Panc1 (cell line): ENCODE results near the gene FCHSD1. TPM values are rescaled to one million over a fixed set of nuclear protein-coding genes. Genes with fewer than 3 reads are reported as not detected.

Experiments used
- ATAC-seq: fragments of 200-7000 bp; cut with Tn5 transposase; 2 replicates; pipeline ENCODE4 v1.9.1; 2020; ENCODE audit warnings: mild to moderate bottlenecking, moderate library complexity
- Bru-seq: library from RNA; stranded (reverse); fragments of 400-500 nt; gene quantifications from one replicate; lab custom pipeline; 2021; lab: Mats Ljungman, UMichigan
- BruChase-seq, 2 experiments: library from RNA; stranded (reverse); fragments of 400-500 nt; gene quantifications; one replicate each; lab custom pipeline; 2021; lab: Mats Ljungman, UMichigan
- BruUV-seq: library from RNA; stranded (reverse); fragments of 400-500 nt; replicated peaks from 2 replicates; lab custom pipeline; 2021; lab: Mats Ljungman, UMichigan
- CTCF ChIA-PET: fragments of 300-600 bp; sonication (Branson Sonifier 250); formaldehyde crosslinking; loops from one replicate; lab custom pipeline; 2022; ENCODE audit warnings: antibody characterized with exemption; lab: Charles Lee
- POLR2A ChIA-PET: fragments of 300-600 bp; sonication (Branson Sonifier 250); formaldehyde crosslinking; loops from one replicate; lab custom pipeline; 2022; ENCODE audit warnings: antibody characterized with exemption; lab: Charles Lee
- DNase-seq: peaks from one replicate; pipeline ENCODE4 v3.0.0-alpha.2; 2010; ENCODE audit warnings: low read depth, low spot score
- H3K27ac ChIP-seq: 2 replicates; pipeline ENCODE4 v1.5.1; 2011; ENCODE audit warnings: mild to moderate bottlenecking, low read length, inconsistent platforms
- H3K27me3 ChIP-seq: fragments of 200-500 bp; sonication (Bioruptor generic); 2 replicates; pipeline ENCODE4 v1.6.0; 2014; ENCODE audit warnings: low read length, inconsistent platforms; ENCODE audit not compliant: control insufficient read depth, insufficient read depth
- H3K36me3 ChIP-seq: fragments of 200-500 bp; sonication (Bioruptor generic); 2 replicates; pipeline ENCODE4 v1.5.1; 2014; ENCODE audit warnings: inconsistent platforms, mild to moderate bottlenecking, low read length, moderate library complexity; ENCODE audit not compliant: control insufficient read depth, insufficient read depth
- H3K4me1 ChIP-seq: 2 replicates; pipeline ENCODE4 v1.5.1; 2011; ENCODE audit warnings: inconsistent platforms, mild to moderate bottlenecking, low read length, moderate library complexity; ENCODE audit not compliant: control insufficient read depth, insufficient read depth
- H3K4me3 ChIP-seq, 2 experiments: 2 replicates each; pipeline ENCODE4 v1.5.1; 2011 to 2012; ENCODE audit warnings: low read depth in 2 of 2, low read length in 2 of 2, mild to moderate bottlenecking in 2 of 2, inconsistent platforms in 1 of 2, moderate library complexity in 1 of 2
- H3K9me3 ChIP-seq: fragments of 200-500 bp; sonication (Bioruptor generic); 2 replicates; pipeline ENCODE4 v1.5.1; 2014; ENCODE audit warnings: low read depth, mild to moderate bottlenecking, inconsistent platforms, low read length, moderate library complexity; ENCODE audit not compliant: control insufficient read depth, insufficient read depth
- CTCF ChIP-seq: fragments of 450-650 bp; IDR thresholded peaks from 2 replicates; pipeline ENCODE4 v1.5.1; 2017; ENCODE audit warnings: mild to moderate bottlenecking
- POLR2AphosphoS5 ChIP-seq: IDR thresholded peaks from 2 replicates; pipeline ENCODE4 v1.6.1; 2012; ENCODE audit warnings: mild to moderate bottlenecking, low read depth, low read length, moderate library complexity
- REST ChIP-seq, 2 experiments: IDR thresholded peaks; 2 replicates each; pipeline ENCODE4 v1.6.1; 2011 to 2012; ENCODE audit warnings: low read depth in 2 of 2, control low read depth in 1 of 2, low read length in 1 of 2, mild to moderate bottlenecking in 1 of 2, moderate library complexity in 1 of 2; ENCODE audit not compliant: insufficient read depth in 1 of 2
- SIN3A ChIP-seq: IDR thresholded peaks from 2 replicates; pipeline ENCODE4 v1.6.1; 2012; ENCODE audit warnings: low read depth, mild to moderate bottlenecking, low read length, moderate library complexity, borderline replicate concordance; ENCODE audit not compliant: insufficient read depth
- TCF7L2 ChIP-seq: IDR thresholded peaks from 2 replicates; pipeline ENCODE4 v1.6.1; 2011; ENCODE audit warnings: mild to moderate bottlenecking, low read depth, low read length, inconsistent platforms
- in situ Hi-C: cut with HindIII; loops from 2 replicates; pipeline ENCODE4 v1.10.0; 2016; ENCODE audit warnings: low sequenced_read_pairs, low pct_unique_long_range_greater_than_20kb
- intact Hi-C: fragments of 100-400 bp; cut with micrococcal nuclease; formaldehyde crosslinking; loops from one replicate; pipeline ENCODE4 v1.10.0; 2022; ENCODE audit not compliant: unreplicated experiment
- long read RNA-seq: library from polyadenylated mRNA; unstranded; transcript quantifications from one replicate; pipeline ENCODE4 v2.0.0, GENCODE V29; 2021; ENCODE audit not compliant: unreplicated experiment
- polyA plus RNA-seq: library from polyadenylated mRNA; unstranded; fragments of >200 nt; gene quantifications from one replicate; pipeline ENCODE4 v1.2.1, GENCODE V29; 2012; ENCODE audit warnings: missing spikeins; ENCODE audit not compliant: insufficient read length
- total RNA-seq: library from RNA; stranded (reverse); gene quantifications from one replicate; pipeline ENCODE4 v1.2.1, GENCODE V29; 2021; ENCODE audit not compliant: unreplicated experiment

FCHSD1 gene
- total RNA-seq (32.8 TPM), Bru-seq, nascent RNA (percentile 64 among the genes with signal in this experiment), BruChase-seq, experiment 1, labeled RNA remaining after a 2-hour chase (percentile 78 among the genes with signal in this experiment), BruChase-seq, experiment 2, labeled RNA remaining after a 6-hour chase (percentile 72 among the genes with signal in this experiment)
- 30.6 TPM for polyA plus RNA-seq
- long read RNA-seq, partial matches to known transcripts: 15 of 50 reads
- long read RNA-seq, other reads (novel, unspliced or antisense): 35 of 50 reads

- TF ChIP-seq CTCF (no peak), POLR2AphosphoS5 (peak; percentile 39; the same call in 1 of the 2 replicates)
- peak within 1 kb of the TSS; percentile 65 to 75 for H3K4me3 ChIP-seq
- no peaks in the 10 kb centered on the region for H3K4me1 ChIP-seq
- H3K27ac ChIP-seq: peak within 1 kb of the TSS; percentile 68
- H3K9me3 ChIP-seq: no peaks in the 10 kb centered on the region
- no peaks in the 10 kb centered on the region for H3K27me3 ChIP-seq
- CTCF ChIA-PET: interaction anchor here (1.1 kb wide), 1 partner anchor 364 kb away, joined by 3 read pairs; no protein-coding TSS in a partner anchor
- intact Hi-C loops: no loop called here
- POLR2A ChIA-PET: interaction anchor here (0.5 kb wide), 1 partner anchor 219 kb away, joined by 3 read pairs; no protein-coding TSS in a partner anchor
- DNase-seq (peak; percentile 46), ATAC-seq (peak; percentile 97)
- in situ Hi-C loops: no loop called here
- BruUV-seq: no TSS peak
- H3K36me3 ChIP-seq: no peaks in the 10 kb centered on the region
Measured at GRCh38 chr5:141650851-141651727, at the start of gene FCHSD1. FCHSD1 (minus strand) TSS chr5:141651418; CDS start chr5:141651368, 50 bp downstream.

GRCh38 chr5:141697586-141697985 lies 46.4 kb upstream of the FCHSD1 start:
- ChIA-PET POLR2A (no interaction called here), CTCF (interaction anchor here (1.4 kb wide), 1 partner anchor 263 kb away, joined by 4 read pairs; no protein-coding TSS in a partner anchor)
- TF ChIP-seq SIN3A: no peak
- TF ChIP-seq CTCF: no peak
- no peak for TF ChIP-seq POLR2AphosphoS5
- no peak for TF ChIP-seq REST (IDR thresholded peaks at IDR 0.05; ENCODE audit: insufficient read depth in 1 of 2, low read depth in 2 of 2, low read length in 1 of 2)
- TF ChIP-seq TCF7L2: no peak
- H3K27me3 ChIP-seq: peaks cover 6% of the 10 kb centered on the region; the same call in 1 of the 2 replicates
- BruUV-seq: no TSS peak
- H3K4me1 ChIP-seq: peaks cover 4% of the 10 kb centered on the region; the same call in 1 of the 2 replicates
- no peak for DNase-seq
- in situ Hi-C loops: no loop called here
- ATAC-seq: no peak
- no peak overlapping the region for H3K27ac ChIP-seq
- H3K4me3 ChIP-seq: no peak overlapping the region
- intact Hi-C loops: no loop called here
- no peaks in the 10 kb centered on the region for H3K36me3 ChIP-seq
- no peaks in the 10 kb centered on the region for H3K9me3 ChIP-seq
